ENCODE measurements around the gene LPIN1. TPM values are rescaled to one million over a fixed set of nuclear protein-coding genes. Genes with fewer than 3 reads are reported as not detected.
"Not testable (repeated sequence)": the region's sequence is repeated elsewhere in the genome, so short reads cannot be mapped to it uniquely, and the experiment has no call there.

Gene LPIN1
- total RNA-seq, 1 experiment from 2014 or later, result 38.5 TPM

- DNase-seq (ENCODE audit: low read depth), result peak; percentile 99
These were observed 2.4 kb upstream of the LPIN1 start for GRCh38 chr2:11743846-11744553.

GRCh38 chr2:11744631-11745394 is 1.6 kb upstream of the LPIN1 start:
- peak; percentile 44 for DNase-seq (ENCODE audit: low read depth)

- DNase-seq (ENCODE audit: low read depth), result no peak
These were observed 638 bp upstream of the LPIN1 start for GRCh38 chr2:11745613-11746375.

GRCh38 chr2:11746807-11747459 is 501 bp downstream of the LPIN1 start:
- DNase-seq (ENCODE audit: low read depth), result no peak

GRCh38 chr2:11748018-11748860 is 1.8 kb downstream of the LPIN1 start:
- DNase-seq (ENCODE audit: low read depth), result no peak

- no peak for DNase-seq (ENCODE audit: low read depth)
These were observed 2.6 kb downstream of the LPIN1 start for GRCh38 chr2:11748861-11749645.

GRCh38 chr2:11749646-11750349 is 3.4 kb downstream of the LPIN1 start:
- no peak for DNase-seq (ENCODE audit: low read depth)

GRCh38 chr2:11750422-11750821 is 4.0 kb downstream of the LPIN1 start:
- no peak for DNase-seq (ENCODE audit: low read depth)

- no peak for DNase-seq (ENCODE audit: low read depth)
These were observed 4.5 kb downstream of the LPIN1 start for GRCh38 chr2:11750917-11751316.

- DNase-seq (ENCODE audit: low read depth), result no peak
These were observed 6.5 kb downstream of the LPIN1 start for GRCh38 chr2:11752906-11753305.

GRCh38 chr2:11753452-11753885 is 7.0 kb downstream of the LPIN1 start:
- no peak for DNase-seq (ENCODE audit: low read depth)

GRCh38 chr2:11753886-11754699 is 7.7 kb downstream of the LPIN1 start:
- peak; percentile 85 for DNase-seq (ENCODE audit: low read depth)

- no peak for DNase-seq (ENCODE audit: low read depth)
These were observed 8.2 kb downstream of the LPIN1 start for GRCh38 chr2:11754700-11755015.

- no peak for DNase-seq (ENCODE audit: low read depth)
These were observed 10.7 kb downstream of the LPIN1 start for GRCh38 chr2:11757101-11757500.

GRCh38 chr2:11758187-11758586 is 11.8 kb downstream of the LPIN1 start:
- DNase-seq (ENCODE audit: low read depth), result no peak

GRCh38 chr2:11758647-11759046 is 12.2 kb downstream of the LPIN1 start:
- no peak for DNase-seq (ENCODE audit: low read depth)

- not testable (repeated sequence) for DNase-seq (ENCODE audit: low read depth)
These were observed 12.9 kb downstream of the LPIN1 start for GRCh38 chr2:11759182-11759975.

- DNase-seq (ENCODE audit: low read depth), result no peak
These were observed 14.8 kb downstream of the LPIN1 start for GRCh38 chr2:11761259-11761658.
